Endothelial cell of umbilical vein (primary cell): Measurements from ENCODE around the gene NT5DC2. TPM values are rescaled to one million over a fixed set of nuclear protein-coding genes. Genes with fewer than 3 reads are reported as not detected.

ENCODE experiments used
- BruUV-seq: library from RNA; stranded (reverse); fragments of 400-500 nt; replicated peaks from 2 replicates; lab custom pipeline; 2021; lab: Mats Ljungman, UMichigan
- CTCF ChIA-PET: fragments of 300-600, 350-600 bp; sonication (Branson Sonifier 250); formaldehyde crosslinking; loops from one replicate; lab custom pipeline; 2021; ENCODE audit warnings: antibody characterized with exemption, inconsistent platforms; lab: Charles Lee
- POLR2A ChIA-PET: fragments of 300-600, 350-600 bp; sonication (Branson Sonifier 250); formaldehyde crosslinking; loops from one replicate; lab custom pipeline; 2021; ENCODE audit warnings: antibody characterized with exemption, inconsistent platforms; lab: Charles Lee
- DNase-seq: peaks from one replicate; pipeline ENCODE4 v3.0.0-alpha.2; 2011; ENCODE audit warnings: low read depth, low spot score
- FAIRE-seq: peaks from 2 replicates; lab custom pipeline; 2011; peaks lifted over from hg19 to GRCh38; lab: Jason Lieb, UNC
- H2AFZ ChIP-seq: 2 replicates; pipeline ENCODE4 v1.6.0; 2012; ENCODE audit warnings: low read depth, low read length, control low read depth, inconsistent platforms
- H3K27ac ChIP-seq: 2 replicates; pipeline ENCODE4 v1.5.1; 2011; ENCODE audit warnings: low read depth, mild to moderate bottlenecking, control low read depth, low read length, moderate library complexity; ENCODE audit not compliant: insufficient read depth
- H3K27me3 ChIP-seq, 2 experiments: 2 replicates each; pipeline versions ENCODE4 v1.6.0 to v1.6.1; 2011; ENCODE audit warnings: low read length in 2 of 2, mixed read lengths in 1 of 2; ENCODE audit not compliant: control insufficient read depth in 2 of 2, insufficient read depth in 2 of 2
- H3K36me3 ChIP-seq, 2 experiments: 2 replicates in 1 of 2; 3 replicates in 1 of 2; pipeline ENCODE4 v1.5.1; 2011; ENCODE audit warnings: low read length in 2 of 2, mild to moderate bottlenecking in 1 of 2, moderate library complexity in 1 of 2; ENCODE audit not compliant: control insufficient read depth in 2 of 2, insufficient read depth in 2 of 2; ENCODE audit errors: extremely low read depth in 1 of 2
- H3K4me1 ChIP-seq: 3 replicates; pipeline ENCODE4 v1.5.1; 2011; ENCODE audit warnings: mild to moderate bottlenecking, low read length; ENCODE audit not compliant: control insufficient read depth, insufficient read depth; ENCODE audit errors: extremely low read depth
- H3K4me2 ChIP-seq: 2 replicates; pipeline ENCODE4 v1.6.1; 2011; ENCODE audit warnings: low read length, control low read depth, mixed read lengths; ENCODE audit not compliant: insufficient read depth
- H3K4me3 ChIP-seq, 3 experiments: fragments of 200-600 bp in 1 of 3; sonication (generic), shearing (Covaris generic) in 1 of 3; replicated peaks in 1 of 3; 2 replicates each; pipeline ENCODE4 v1.5.1; 2011 to 2016; ENCODE audit warnings: control low read depth in 3 of 3, low read length in 3 of 3, mild to moderate bottlenecking in 2 of 3, inconsistent platforms in 1 of 3, low read depth in 1 of 3, moderate library complexity in 1 of 3; ENCODE audit not compliant: insufficient read depth in 1 of 3
- H3K79me2 ChIP-seq: 2 replicates; pipeline ENCODE4 v1.6.0; 2012; ENCODE audit warnings: low read length, inconsistent platforms; ENCODE audit not compliant: control insufficient read depth, insufficient read depth
- H3K9ac ChIP-seq: replicated peaks from 2 replicates; pipeline ENCODE3; 2011; ENCODE audit warnings: low read length, control low read depth; ENCODE audit not compliant: insufficient read depth; ENCODE audit errors: extremely low read depth
- H3K9me1 ChIP-seq: replicated peaks from 3 replicates; pipeline ENCODE4 v1.6.0; 2011; ENCODE audit warnings: mild to moderate bottlenecking, low read length; ENCODE audit not compliant: control insufficient read depth, insufficient read depth; ENCODE audit errors: extremely low read depth
- H3K9me3 ChIP-seq: replicated peaks from 2 replicates; pipeline ENCODE4 v1.5.1; 2012; ENCODE audit warnings: low read length, inconsistent platforms; ENCODE audit not compliant: control insufficient read depth, insufficient read depth
- H4K20me1 ChIP-seq: replicated peaks from 2 replicates; pipeline ENCODE3; 2011; ENCODE audit warnings: mild to moderate bottlenecking, low read length; ENCODE audit not compliant: control insufficient read depth, insufficient read depth; ENCODE audit errors: extremely low read depth
- CTCF ChIP-seq, 2 donors: IDR thresholded peaks; 1 replicate in 1 of 2; 2 replicates in 1 of 2; pipeline ENCODE4 v1.5.1; 2011; ENCODE audit warnings: low read length in 2 of 2, mild to moderate bottlenecking in 2 of 2, moderate library complexity in 2 of 2, control low read depth in 1 of 2, inconsistent platforms in 1 of 2, low read depth in 1 of 2; ENCODE audit not compliant: insufficient read depth in 1 of 2; ENCODE audit errors: extremely low read depth in 1 of 2
- EZH2 ChIP-seq: IDR thresholded peaks from 2 replicates; pipeline ENCODE4 v1.6.1; 2012; ENCODE audit warnings: borderline replicate concordance, low read depth, mild to moderate bottlenecking, moderate library complexity, low read length, inconsistent platforms; ENCODE audit not compliant: severe bottlenecking
- FOS ChIP-seq: IDR thresholded peaks from 2 replicates; pipeline ENCODE4 v1.6.1; 2011; ENCODE audit warnings: mild to moderate bottlenecking, low read length, moderate library complexity, borderline replicate concordance; ENCODE audit not compliant: insufficient read depth
- GATA2 ChIP-seq: IDR thresholded peaks from 2 replicates; pipeline ENCODE4 v1.7.0; 2011; ENCODE audit warnings: low read depth, mild to moderate bottlenecking, moderate library complexity, mixed read lengths, low read length; ENCODE audit not compliant: insufficient read length, insufficient read depth
- JUN ChIP-seq: IDR thresholded peaks from 2 replicates; pipeline ENCODE4 v1.6.1; 2011; ENCODE audit warnings: borderline replicate concordance, low read depth; ENCODE audit not compliant: insufficient read length, insufficient read depth
- MAX ChIP-seq: IDR thresholded peaks from 2 replicates; pipeline ENCODE4 v1.6.1; 2011; ENCODE audit not compliant: insufficient read depth, insufficient read length
- MYC ChIP-seq: IDR thresholded peaks from one replicate; pipeline ENCODE4 v1.6.1; 2011; ENCODE audit warnings: mild to moderate bottlenecking, low read depth, low read length
- POLR2A ChIP-seq: IDR thresholded peaks from 2 replicates; pipeline ENCODE4 v1.6.1; 2012; ENCODE audit warnings: low read depth, mild to moderate bottlenecking, control low read depth, low read length
- POLR2AphosphoS5 ChIP-seq: IDR thresholded peaks from 2 replicates; pipeline ENCODE4 v1.6.1; 2012; ENCODE audit warnings: low read depth, mild to moderate bottlenecking, control low read depth, low read length, moderate library complexity; ENCODE audit not compliant: insufficient read depth
- dilution Hi-C: fragments of 300-500 bp; cut with MboI; formaldehyde crosslinking; loops from one replicate; pipeline ENCODE4 v1.15.0; 2019; ENCODE audit warnings: low sequenced_read_pairs; ENCODE audit not compliant: extremely low pct_ligation_motif_present
- intact Hi-C: fragments of 100-400 bp; cut with micrococcal nuclease; formaldehyde crosslinking; loops from one replicate; pipeline ENCODE4 v1.10.0; 2022
- polyA plus RNA-seq, 4 experiments: library from polyadenylated mRNA; depleted of rRNA in 3 of 4; stranded (reverse) in 3 of 4; unstranded in 1 of 4; fragments of >200 nt; gene quantifications; 2 replicates each; pipeline versions ENCODE4 v1.2.1 to v1.2.3, GENCODE V29; 2011 to 2012; ENCODE audit warnings: missing spikeins in 1 of 4
- total RNA-seq: library from RNA; stranded (reverse); gene quantifications from 2 replicates; pipeline ENCODE4 v1.2.3, GENCODE V29; 2021

The NT5DC2 gene
- total and polyA plus RNA-seq, 2 donors (not counting 3 experiments of a cell fraction or from before 2014, with no cell fraction given): 298 to 402 TPM

GRCh38 chr3:52551118-52551517, 17.5 kb upstream of the NT5DC2 start:
- no TSS peak for BruUV-seq
- dilution Hi-C loops: no loop called here
- no peak for FAIRE-seq

More at GRCh38 chr3:52551118-52551517, 17.5 kb upstream of the NT5DC2 start:
- H2AFZ ChIP-seq: no peak overlapping the region
- TF ChIP-seq POLR2A (no peak), GATA2 (no peak), EZH2 (no peak), POLR2AphosphoS5 (no peak), MAX (no peak), FOS (no peak), JUN (no peak), MYC (no peak), CTCF (IDR thresholded peaks at IDR 0.05; ENCODE audit: extremely low read depth in 1 of 2, insufficient read depth in 1 of 2, low read depth in 1 of 2, low read length in 2 of 2) (no peak)
- no peak overlapping the region for H3K27ac ChIP-seq
- H3K27me3 ChIP-seq: no peaks in the 10 kb centered on the region
- H3K4me2 ChIP-seq: no peak overlapping the region
- H3K9me3 ChIP-seq: no peaks in the 10 kb centered on the region
- no peaks in the 10 kb centered on the region for H3K79me2 ChIP-seq
- DNase-seq: no peak
- no peaks in the 10 kb centered on the region for H3K4me1 ChIP-seq
- H3K9ac ChIP-seq: no peak overlapping the region
- intact Hi-C loops: no loop called here
- ChIA-PET POLR2A (interaction anchor here (0.6 kb wide), 1 partner anchor 112 kb away, joined by 5 read pairs; no protein-coding TSS in a partner anchor), CTCF (no interaction called here)
- H4K20me1 ChIP-seq: no peaks in the 10 kb centered on the region
- peaks cover 24 to 28% of the 10 kb centered on the region in 2 experiments for H3K36me3 ChIP-seq
- no peaks in the 10 kb centered on the region for H3K9me1 ChIP-seq
- H3K4me3 ChIP-seq: no peak overlapping the region
